Measurements from ENCODE around the gene OR13C2. TPM values are rescaled to one million over a fixed set of nuclear protein-coding genes. Genes with fewer than 3 reads are reported as not detected.
"Not testable (repeated sequence)": the region's sequence is repeated elsewhere in the genome, so short reads cannot be mapped to it uniquely, and the experiment has no call there.

Gene OR13C2
- total RNA-seq, 4 donors from 2014 or later: not detected

- H3K27me3 ChIP-seq: no peaks in the 10 kb centered on the region
- peaks cover 0 to 3% of the 10 kb centered on the region in 2 donors for H3K9me3 ChIP-seq
- intact Hi-C loops (cut with DNase I; ENCODE audit: low total_unique reads): no loop called here
- H3K4me1 ChIP-seq: no peaks in the 10 kb centered on the region
- H3K4me3 ChIP-seq: no peak overlapping the region
- H3K27ac ChIP-seq: no peak overlapping the region
- no peak for DNase-seq
- no peaks in the 10 kb centered on the region for H3K36me3 ChIP-seq
- TF ChIP-seq POLR2A (IDR thresholded peaks at IDR 0.05): no peak
- TF ChIP-seq POLR2AphosphoS5 (IDR thresholded peaks at IDR 0.05): no peak
- in situ Hi-C loops (cut with MboI; ENCODE audit: low pct_ligation_motif_present in 1 of 4, low pct_unique_long_range_greater_than_20kb in 1 of 4, low sequenced_read_pairs in 3 of 4): no loop called here
Measured at GRCh38 chr9:104617418-104617817, 12.0 kb upstream of the OR13C2 start.

- no peak for DNase-seq
- WGBS, 2 donors (ENCODE audit: low coverage in 1 of 2): 65 to 74% methylated on average over 2 of the region's 2 CpGs
- no peaks in the 10 kb centered on the region for H3K36me3 ChIP-seq
- intact Hi-C loops (cut with DNase I; ENCODE audit: low total_unique reads): no loop called here
- no peak overlapping the region for H3K27ac ChIP-seq
- H3K27me3 ChIP-seq: no peaks in the 10 kb centered on the region
- no peaks in the 10 kb centered on the region for H3K4me1 ChIP-seq
- no peak for TF ChIP-seq POLR2AphosphoS5 (IDR thresholded peaks at IDR 0.05)
- no peak for TF ChIP-seq POLR2A (IDR thresholded peaks at IDR 0.05)
- TF ChIP-seq CTCF (IDR thresholded peaks at IDR 0.05): no peak
- no peak for TF ChIP-seq EP300 (IDR thresholded peaks at IDR 0.05; ENCODE audit: low read depth)
- peaks cover 0 to 3% of the 10 kb centered on the region in 2 donors for H3K9me3 ChIP-seq
- H3K4me3 ChIP-seq: no peak overlapping the region
- in situ Hi-C loops (cut with MboI; ENCODE audit: low pct_ligation_motif_present in 1 of 4, low pct_unique_long_range_greater_than_20kb in 1 of 4, low sequenced_read_pairs in 3 of 4): no loop called here
Measured at GRCh38 chr9:104611213-104611612, 5.8 kb upstream of the OR13C2 start.

GRCh38 chr9:104608336-104608735 lies 2.9 kb upstream of the OR13C2 start:
- no peak for DNase-seq
- Histone ChIP-seq H3K4me3 (no peak overlapping the region), H3K4me1 (no peaks in the 10 kb centered on the region), H3K27ac (no peak overlapping the region), H3K27me3 (no peaks in the 10 kb centered on the region), H3K9me3 (no peaks in the 10 kb centered on the region), H3K36me3 (no peaks in the 10 kb centered on the region)
- in situ Hi-C loops (cut with MboI; ENCODE audit: low pct_ligation_motif_present in 1 of 4, low pct_unique_long_range_greater_than_20kb in 1 of 4, low sequenced_read_pairs in 3 of 4): no loop called here
- TF ChIP-seq POLR2A (IDR thresholded peaks at IDR 0.05) (no peak), POLR2AphosphoS5 (IDR thresholded peaks at IDR 0.05) (no peak), CTCF (IDR thresholded peaks at IDR 0.05) (no peak), EP300 (IDR thresholded peaks at IDR 0.05; ENCODE audit: low read depth) (no peak)
- WGBS, 2 donors (ENCODE audit: low coverage in 1 of 2): 39 to 50% methylated on average over 1 of the region's 1 CpG
- intact Hi-C loops (cut with DNase I; ENCODE audit: low total_unique reads): no loop called here

GRCh38 chr9:104606152-104606551 lies 725 bp upstream of the OR13C2 start:
- DNase-seq: no peak
- TF ChIP-seq EP300 (IDR thresholded peaks at IDR 0.05; ENCODE audit: low read depth) (no peak), POLR2AphosphoS5 (IDR thresholded peaks at IDR 0.05) (no peak), CTCF (IDR thresholded peaks at IDR 0.05) (no peak), POLR2A (IDR thresholded peaks at IDR 0.05) (no peak)
- Histone ChIP-seq H3K4me1 (no peaks in the 10 kb centered on the region), H3K4me3 (no peak overlapping the region), H3K36me3 (no peaks in the 10 kb centered on the region), H3K27me3 (no peaks in the 10 kb centered on the region), H3K27ac (no peak overlapping the region), H3K9me3 (no peaks in the 10 kb centered on the region)
- intact Hi-C loops (cut with DNase I; ENCODE audit: low total_unique reads) (no loop called here), in situ Hi-C loops (cut with MboI; ENCODE audit: low pct_ligation_motif_present in 1 of 4, low pct_unique_long_range_greater_than_20kb in 1 of 4, low sequenced_read_pairs in 3 of 4) (no loop called here)
- 58 to 61% methylated on average over 2 of the region's 2 CpGs for WGBS, 2 donors (ENCODE audit: low coverage in 1 of 2)

GRCh38 chr9:104604801-104605200 lies 626 bp downstream of the OR13C2 start:
- H3K36me3 ChIP-seq: no peaks in the 10 kb centered on the region
- DNase-seq: no peak
- in situ Hi-C loops (cut with MboI; ENCODE audit: low pct_ligation_motif_present in 1 of 4, low pct_unique_long_range_greater_than_20kb in 1 of 4, low sequenced_read_pairs in 3 of 4): no loop called here
- no peaks in the 10 kb centered on the region for H3K27me3 ChIP-seq
- no peaks in the 10 kb centered on the region for H3K4me1 ChIP-seq
- 77 to 87% methylated on average over 3 of the region's 3 CpGs for WGBS, 2 donors (ENCODE audit: low coverage in 1 of 2)
- no peak overlapping the region for H3K4me3 ChIP-seq
- intact Hi-C loops (cut with DNase I; ENCODE audit: low total_unique reads): no loop called here
- no peaks in the 10 kb centered on the region for H3K9me3 ChIP-seq
- no peak overlapping the region for H3K27ac ChIP-seq
- TF ChIP-seq CTCF (IDR thresholded peaks at IDR 0.05) (no peak), EP300 (IDR thresholded peaks at IDR 0.05; ENCODE audit: low read depth) (no peak), POLR2AphosphoS5 (IDR thresholded peaks at IDR 0.05) (no peak), POLR2A (IDR thresholded peaks at IDR 0.05) (no peak)

GRCh38 chr9:104599313-104599712 lies 6.1 kb downstream of the OR13C2 start, which contains the start of gene OR13C5:
OR13C5 (minus strand) TSS chr9:104599413; CDS start chr9:104599413, 0 bp downstream.
- intact Hi-C loops (cut with DNase I; ENCODE audit: low total_unique reads); H3K4me3 ChIP-seq; H3K9me3 ChIP-seq; in situ Hi-C loops (cut with MboI; ENCODE audit: low pct_ligation_motif_present in 1 of 4, low pct_unique_long_range_greater_than_20kb in 1 of 4, low sequenced_read_pairs in 3 of 4); H3K4me1 ChIP-seq; H3K27ac ChIP-seq; H3K27me3 ChIP-seq; H3K36me3 ChIP-seq; DNase-seq: not testable (repeated sequence)

- in situ Hi-C loops (cut with MboI; ENCODE audit: low pct_ligation_motif_present in 1 of 4, low pct_unique_long_range_greater_than_20kb in 1 of 4, low sequenced_read_pairs in 3 of 4); H3K27me3 ChIP-seq; DNase-seq; H3K4me3 ChIP-seq; H3K36me3 ChIP-seq; intact Hi-C loops (cut with DNase I; ENCODE audit: low total_unique reads); H3K4me1 ChIP-seq; H3K9me3 ChIP-seq; H3K27ac ChIP-seq: not testable (repeated sequence)
- WGBS, 2 donors (ENCODE audit: low coverage in 1 of 2): 67 to 78% methylated on average over 1 to 3 of the region's 3 CpGs
Measured at GRCh38 chr9:104598749-104599148, 6.7 kb downstream of the OR13C2 start.
